Measurements from ENCODE around the gene TMEM8B.
"Not testable (repeated sequence)": the region's sequence is repeated elsewhere in the genome, so short reads cannot be mapped to it uniquely, and the experiment has no call there.

The TMEM8B gene

DNA sequence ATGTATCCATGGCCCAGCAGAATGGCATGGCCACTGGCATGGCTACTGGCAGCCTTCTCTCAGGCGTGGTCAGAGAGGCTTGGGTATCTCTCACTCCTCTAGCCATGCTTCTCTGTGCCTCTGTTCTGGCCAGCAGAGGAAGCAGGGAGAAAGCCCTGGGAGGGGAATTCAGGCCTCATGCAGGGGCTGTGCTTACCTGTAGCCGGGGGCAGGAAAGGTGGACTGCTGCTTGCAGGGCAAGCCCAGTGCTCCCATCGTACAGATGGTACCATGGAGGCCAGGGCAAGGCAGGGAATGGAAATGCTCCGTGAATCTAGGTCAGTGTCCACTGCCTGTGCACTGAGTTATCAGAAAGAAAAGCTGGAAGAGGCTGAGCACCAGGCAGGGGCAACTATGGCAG, 38.5 kb downstream of the TMEM8B start:
- DNase-seq = no peak

DNA sequence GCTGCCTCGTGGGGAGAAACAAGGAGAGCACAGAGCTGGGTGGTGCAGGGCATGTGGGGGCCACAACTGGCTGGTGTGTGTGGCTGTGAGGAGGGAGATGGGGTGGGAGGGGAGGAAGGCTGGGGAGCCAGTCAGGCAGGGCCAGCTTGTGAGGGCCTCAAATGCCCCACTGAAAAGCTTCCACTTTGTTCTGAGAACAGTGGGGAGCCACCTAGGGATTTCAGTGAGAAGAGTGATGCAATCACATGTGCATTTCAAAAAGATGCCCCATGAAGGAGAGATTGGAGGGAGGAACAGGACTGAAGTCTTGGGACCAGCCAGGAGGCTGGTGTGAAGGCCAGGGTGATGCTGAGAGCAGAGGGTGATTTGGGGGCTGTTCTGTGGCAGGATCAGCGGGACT, 39.9 kb downstream of the TMEM8B start:
- no peak for DNase-seq

DNA sequence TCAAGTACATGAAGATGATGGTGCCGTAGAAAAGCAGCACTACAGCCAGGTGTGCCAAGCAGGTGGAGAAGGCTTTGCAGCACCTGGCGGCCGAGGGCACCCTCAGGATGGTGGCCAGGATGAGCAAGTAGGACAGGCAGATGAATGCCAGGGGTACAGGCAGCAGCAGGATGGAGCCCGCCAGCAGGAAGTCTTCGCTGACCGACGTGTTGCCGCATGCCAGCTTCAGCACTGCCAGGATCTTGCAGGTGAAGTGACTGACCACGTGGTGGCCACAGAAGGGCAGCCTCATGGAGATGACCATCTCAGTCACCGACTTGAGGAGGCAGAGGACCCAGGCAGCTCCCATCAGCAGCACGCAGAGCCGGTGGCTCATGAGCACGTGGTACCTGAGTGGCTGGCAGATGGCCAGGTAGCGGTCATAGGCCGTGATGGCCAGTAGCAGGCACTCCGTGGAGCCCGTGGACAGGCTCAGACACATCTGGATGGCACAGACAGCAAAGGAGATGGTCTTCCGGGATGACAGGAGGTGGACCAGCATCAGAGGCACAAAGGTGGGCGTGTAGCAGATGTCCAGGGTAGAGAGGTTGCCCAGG, 40.7 kb downstream of the TMEM8B start:
- no peak for DNase-seq

DNA sequence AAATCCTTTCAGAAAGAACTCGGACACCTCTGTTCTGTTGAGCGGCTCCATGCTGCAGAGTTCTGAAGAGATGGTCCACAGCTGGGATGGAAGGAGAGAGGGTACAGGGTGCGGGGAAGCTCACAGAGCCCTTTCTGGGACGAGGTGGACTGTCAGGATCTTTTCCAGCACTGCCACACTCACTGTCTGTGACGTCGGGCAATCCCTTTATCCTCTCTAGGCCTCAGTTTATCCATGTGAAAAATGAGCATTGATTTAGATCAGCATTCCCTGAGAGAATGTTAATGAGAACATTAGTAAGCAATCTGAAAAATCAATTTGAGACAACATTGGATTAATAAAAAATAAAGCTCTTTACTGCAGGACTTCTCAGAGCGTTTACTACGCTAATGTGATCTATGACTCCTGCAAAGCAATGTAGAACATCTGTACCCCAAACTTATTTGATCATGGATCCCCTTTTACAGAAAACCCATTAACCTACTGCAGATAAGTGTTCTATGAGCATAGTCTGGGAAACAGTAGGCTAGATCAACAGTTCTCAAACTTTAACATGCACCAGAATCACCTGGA, 41.4 kb downstream of the TMEM8B start, which contains the start of gene OR13J1:
Gene OR13J1, minus strand, starts transcription at position 51 of the 573 bp plus-strand sequence. Its CDS starts 0 bp downstream, at position 51.
- no peak for DNase-seq

DNA sequence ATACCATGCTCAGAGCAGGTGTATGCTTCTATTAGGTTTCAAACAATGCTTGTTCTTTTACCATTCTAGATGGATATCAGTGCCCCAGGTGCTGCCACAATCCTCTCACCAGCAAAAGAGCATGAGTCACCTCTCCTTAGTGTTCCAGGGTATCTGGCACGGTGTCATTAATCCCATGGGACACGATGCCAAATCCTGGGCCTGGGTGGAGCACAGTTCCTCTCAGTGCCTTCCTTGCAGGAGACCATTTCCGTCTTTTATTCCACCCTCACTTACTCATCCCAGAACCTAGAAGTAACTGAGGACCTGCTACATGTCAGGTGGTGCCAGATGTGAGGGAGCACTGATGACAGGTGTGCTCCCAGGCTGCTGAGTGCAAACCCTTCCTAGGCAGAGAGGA, 42.5 kb downstream of the TMEM8B start:
- no peak for DNase-seq

DNA sequence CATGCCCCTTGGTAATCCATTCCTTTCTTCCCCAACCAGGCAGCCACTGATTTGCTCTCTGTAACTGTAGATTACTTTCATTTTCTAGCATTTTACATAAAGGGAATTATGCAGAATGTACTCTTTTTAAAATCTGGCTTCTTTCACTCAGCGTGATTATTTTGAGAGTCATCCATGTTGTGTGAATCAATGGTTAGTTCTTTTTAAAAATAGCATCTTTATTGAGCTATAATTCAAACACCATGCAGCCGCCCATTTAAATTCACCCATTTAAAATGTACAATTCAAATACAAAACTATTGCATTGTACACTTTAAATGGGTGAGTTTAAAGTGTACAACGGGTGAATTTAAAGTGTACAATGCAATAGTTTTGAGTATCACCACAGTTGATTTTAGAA, 43.5 kb downstream of the TMEM8B start:
- DNase-seq = no peak

DNA sequence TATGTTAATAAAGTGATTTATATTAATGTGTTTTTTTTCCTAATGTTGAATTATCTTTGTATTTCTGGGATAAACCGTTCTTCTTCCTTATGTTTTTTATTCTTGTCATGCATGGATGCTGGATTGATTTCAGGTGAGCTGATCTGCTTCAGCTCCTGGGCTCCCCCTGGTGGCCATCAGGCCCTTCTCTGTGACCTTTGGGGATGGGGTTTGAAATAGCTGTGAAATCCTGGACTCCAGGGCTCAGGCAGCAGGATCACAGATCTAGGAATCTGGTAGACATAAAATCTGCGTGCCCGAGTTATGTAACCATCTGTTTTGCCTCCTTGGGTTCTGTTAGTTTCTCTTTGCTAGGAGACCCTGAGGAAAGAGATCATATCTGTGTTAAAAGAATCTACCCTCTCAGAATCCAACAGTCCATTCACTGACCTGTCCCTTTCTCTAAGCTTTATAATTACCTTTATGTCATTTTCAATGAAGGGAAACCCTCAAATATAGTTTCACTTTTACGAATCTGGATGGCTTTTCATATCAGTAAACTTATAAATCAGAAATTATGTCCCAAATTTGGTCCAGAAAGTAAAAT, 53.3 kb downstream of the TMEM8B start:
- peak; percentile 75 for DNase-seq

DNA sequence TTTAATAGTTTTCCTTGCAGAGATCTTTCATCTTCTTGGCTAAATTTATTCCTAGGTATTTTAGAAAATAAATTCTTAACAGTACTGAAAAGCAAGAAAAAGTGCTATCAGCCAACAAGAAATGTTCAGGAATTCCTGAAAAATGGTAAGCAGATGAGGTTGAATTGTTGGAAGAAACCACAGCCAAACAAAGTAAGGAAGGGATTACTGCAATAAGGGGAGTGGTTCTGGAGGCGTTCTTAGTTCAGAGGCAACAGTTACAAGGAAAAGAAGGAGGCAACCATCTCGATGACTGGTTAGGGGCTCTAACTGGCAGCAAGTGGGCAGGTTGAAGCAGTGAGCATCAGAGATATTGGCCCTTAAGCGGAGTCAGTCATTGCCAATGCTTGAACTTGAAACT, 54.0 kb downstream of the TMEM8B start:
- no peak for DNase-seq

DNA sequence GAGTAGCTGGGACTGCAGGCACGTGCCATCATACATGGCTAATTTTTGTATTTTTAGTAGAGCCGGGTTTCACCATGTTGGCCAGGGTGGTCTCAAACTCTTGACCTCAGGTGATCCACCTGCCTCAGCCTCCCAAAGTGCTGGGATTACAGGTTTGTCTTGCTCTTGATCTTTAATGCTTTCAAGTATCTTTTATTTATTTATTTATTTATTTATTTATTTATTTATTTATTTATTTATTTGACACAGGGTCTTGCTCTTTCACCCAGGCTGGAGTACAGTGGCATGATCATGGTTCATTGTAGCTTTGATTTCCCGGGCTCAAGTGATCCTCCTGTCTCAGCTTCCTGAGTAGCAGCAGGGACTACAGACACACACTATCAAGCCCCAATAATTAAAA, 55.9 kb downstream of the TMEM8B start:
- not testable (repeated sequence) for DNase-seq

DNA sequence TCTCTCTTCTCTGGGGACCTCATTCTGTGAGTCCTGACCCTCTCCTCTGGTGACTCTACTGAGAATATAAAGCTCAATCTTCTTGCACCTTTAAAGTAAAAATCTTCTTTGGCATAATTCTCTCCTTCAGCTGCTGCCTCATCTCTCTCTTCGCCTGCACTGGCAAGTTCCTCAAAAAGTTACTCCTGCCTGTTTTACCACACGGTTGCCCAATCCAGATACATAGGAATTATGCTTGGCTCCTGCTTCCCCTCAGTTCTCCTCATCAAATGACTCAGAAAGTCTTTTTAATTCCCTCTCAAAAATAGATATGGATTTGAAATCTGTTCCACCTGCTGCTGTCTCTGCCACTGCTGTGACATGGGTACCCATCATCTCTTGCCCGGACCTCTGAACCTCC, 62.6 kb downstream of the TMEM8B start:
- no peak for DNase-seq

DNA sequence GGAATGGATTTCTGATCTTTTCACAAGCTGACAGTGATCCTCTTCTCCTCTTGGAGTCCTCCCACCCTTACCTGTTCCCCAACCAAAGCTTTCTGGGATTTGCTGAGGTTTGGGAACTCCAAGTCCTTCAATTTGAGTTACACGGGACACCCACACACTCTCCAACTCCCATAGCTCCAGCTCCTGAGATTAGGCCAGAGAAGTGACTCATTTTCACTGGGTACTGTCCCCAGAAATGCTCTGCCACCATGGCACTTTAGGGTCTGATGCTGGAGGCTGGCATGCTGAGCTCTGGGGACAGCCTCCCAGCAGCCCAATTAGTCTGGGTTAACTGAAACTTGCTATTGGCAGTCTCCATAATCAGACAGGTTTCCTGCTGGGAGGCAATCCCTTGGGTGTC, 63.0 kb downstream of the TMEM8B start:
- DNase-seq = no peak

DNA sequence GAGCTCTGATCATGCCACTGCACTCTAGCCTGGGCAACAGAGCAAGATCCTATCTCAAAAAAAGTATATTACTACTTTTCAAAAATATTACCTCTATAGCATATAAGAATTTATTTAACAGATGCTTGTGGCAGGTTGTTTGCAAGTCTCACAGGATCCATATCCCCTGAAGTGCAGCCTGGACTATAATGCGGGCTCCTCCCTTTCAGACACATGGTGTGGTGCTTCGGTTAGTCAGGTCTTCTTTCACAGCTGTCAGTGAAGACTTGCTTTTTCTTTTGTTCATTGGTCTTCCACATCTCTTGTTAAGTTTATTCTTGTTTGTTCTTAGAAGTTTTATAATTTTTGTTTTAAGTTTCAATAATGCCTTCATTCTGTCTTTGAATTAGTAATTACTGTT, 67.5 kb downstream of the TMEM8B start:
- no peak for DNase-seq

DNA sequence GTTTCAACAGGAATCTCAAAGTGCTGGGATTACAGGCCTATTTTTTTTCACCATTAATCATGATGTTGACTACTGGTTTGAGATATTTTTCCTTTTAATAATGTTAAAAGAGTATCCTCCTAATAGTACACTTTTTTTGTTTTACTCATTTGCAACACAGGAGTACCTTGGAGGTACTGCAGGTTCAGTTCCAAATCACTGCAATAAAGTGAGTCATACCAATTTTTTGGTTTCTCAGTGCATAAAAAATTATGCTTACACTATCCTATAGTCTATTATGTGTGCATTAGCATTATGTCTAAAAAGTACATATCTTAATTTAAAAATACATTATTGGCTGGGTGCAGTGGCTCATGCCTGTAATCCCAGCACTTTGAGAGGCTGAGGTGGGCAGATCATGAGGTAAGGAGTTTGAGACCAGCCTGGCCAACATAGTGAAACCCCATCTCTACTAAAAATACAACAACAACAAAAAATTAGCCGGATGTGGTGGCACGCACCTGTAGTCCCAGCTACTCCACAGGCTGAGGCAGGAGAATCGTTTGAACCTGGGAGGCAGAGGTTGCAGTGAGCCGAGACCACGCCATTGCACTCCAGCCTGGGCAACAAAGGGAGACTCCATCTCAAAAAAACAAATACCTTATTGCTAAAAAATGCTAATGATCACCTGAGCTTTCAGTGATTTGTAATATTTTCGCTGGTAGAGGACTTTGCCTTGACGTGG, 68.5 kb downstream of the TMEM8B start:
- DNase-seq = not testable (repeated sequence)

DNA sequence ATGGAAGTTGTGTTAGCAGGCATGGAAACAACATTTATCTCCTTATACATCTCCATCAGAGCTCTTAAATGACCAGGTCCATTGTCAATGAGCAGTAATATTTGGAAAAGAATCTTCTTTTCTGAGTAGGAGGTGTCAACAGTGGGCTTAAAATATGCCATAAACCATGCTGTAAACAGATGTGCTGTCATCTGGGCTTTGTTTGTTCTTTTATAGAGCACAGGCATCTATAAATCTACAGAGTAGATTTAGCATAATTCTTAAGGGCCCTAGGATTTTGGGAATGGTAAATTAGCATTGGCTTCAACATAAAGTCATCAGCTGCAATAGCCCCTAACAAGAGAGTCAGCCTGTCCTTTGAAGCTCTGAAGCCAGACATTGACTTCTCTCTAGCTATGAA, 69.3 kb downstream of the TMEM8B start:
- no peak for DNase-seq

DNA sequence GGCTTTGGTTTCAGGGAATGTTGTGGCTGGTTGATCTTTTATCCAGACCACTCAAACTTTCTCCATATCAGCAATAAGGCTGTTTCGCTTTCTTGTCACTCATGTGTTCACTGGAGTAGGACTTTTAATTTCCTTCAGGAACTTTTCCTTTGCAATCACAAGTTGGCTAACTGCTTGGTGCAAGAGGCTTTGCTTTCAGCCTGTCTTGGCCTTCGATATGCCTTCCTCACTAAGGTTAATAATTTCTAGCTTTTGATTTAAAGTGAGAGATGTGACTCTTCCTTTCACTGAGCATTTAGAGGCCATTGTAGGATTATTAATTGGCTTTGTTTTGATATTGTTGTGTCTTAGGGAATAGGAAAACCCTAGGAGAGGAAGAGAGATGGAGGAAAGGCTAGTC, 70.0 kb downstream of the TMEM8B start:
- no peak for DNase-seq

DNA sequence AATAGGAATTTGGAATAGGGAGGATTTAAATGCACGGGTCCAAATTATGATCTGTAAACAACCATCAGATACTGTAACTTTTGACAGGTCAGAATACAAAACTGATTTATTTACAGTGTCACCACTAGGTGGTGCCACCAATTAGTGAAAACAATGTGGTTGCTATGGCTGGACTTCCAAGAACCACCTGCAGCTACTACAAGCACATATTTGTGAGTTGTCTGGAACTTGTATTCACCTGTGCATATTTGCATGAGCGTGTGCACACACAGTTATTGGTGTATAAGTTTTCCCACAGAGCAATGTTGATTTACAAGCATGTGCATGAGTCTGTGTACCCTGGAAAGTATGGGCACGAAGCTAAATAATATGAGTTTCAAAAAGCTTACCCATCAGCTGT, 74.0 kb downstream of the TMEM8B start:
- peak; percentile 56 for DNase-seq

DNA sequence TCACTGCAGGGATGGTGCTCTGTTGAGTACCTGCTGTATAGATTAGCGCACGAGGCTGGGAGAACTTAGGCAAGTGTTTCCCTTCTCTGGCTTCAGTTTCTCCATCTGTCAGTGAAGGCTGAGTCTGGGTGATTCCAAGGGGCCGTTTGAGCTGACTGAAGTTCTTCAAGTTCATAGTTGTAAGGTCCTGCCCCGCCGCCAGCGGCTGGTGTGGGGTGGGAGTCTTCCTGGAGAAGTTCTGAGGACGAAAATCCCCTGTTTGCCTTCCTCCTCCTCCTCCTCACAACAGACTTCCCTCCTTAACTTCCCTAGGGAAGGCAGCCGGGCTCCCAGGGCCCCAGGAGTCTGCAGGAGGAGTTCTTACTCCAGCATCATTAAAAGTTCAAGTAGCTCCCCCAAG, 75.3 kb downstream of the TMEM8B start:
- no peak for DNase-seq

DNA sequence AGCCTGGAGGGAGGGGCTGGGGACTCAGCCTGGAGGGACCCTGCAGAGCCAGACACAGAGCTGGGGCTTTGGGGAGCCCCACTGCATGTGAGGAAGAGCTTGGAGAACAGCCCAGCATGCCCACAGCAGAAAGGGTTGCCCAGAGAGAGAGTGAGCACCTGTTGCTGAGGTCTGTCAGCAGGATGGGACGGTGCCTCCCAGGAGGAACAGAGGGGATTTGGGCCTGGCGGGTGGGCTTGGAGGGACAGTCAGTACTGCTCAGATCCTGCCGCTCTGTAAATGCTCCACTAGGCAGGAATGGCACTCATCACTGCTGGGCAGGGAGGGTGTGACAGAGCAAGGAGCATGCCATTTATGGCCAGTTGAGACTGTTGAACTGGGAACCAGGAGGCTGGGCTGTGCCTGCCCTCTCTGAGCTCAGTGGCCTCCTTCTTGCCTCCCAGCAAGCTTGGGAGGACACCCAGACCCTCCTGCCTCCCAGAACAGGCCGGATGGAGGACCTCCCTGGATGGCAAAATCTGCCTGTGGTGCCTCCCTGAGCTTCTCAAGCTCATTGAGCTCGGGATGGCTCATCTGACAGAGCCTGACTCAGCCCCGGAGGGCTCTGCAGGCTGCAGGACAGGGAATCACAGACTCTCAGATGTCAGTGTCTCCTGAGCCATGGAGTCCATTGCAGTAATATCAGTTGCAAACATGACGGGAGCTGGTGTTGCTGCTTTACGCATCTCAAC, 76.2 kb downstream of the TMEM8B start:
- DNase-seq = peak; percentile 77

DNA sequence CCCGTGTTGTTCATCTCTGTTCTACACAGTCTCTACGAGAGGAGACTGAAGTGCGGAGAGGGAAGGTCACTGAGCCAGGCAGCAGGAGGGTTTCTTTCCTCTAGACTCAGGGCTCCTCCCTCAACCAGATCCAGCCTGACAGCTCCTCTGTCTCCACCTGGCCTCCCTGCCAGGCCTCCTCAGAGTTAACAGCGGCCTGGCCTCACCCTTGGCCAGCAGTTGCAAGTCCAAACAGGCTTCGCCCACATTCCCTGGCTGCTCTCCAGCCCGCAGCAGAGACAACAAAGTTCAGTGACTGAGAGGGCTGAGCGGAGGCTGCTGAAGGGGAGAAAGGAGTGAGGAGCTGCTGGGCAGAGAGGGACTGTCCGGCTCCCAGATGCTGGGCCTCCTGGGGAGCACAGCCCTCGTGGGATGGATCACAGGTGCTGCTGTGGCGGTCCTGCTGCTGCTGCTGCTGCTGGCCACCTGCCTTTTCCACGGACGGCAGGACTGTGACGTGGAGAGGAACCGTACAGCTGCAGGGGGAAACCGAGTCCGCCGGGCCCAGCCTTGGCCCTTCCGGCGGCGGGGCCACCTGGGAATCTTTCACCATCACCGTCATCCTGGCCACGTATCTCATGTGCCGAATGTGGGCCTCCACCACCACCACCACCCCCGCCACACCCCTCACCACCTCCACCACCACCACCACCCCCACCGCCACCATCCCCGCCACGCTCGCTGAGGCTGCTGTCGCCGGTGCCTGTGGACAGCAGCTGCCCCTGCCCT, 77.1 kb downstream of the TMEM8B start, which contains the start of gene HRCT1:
Gene HRCT1, plus strand, starts transcription at position 291 of the 768 bp plus-strand sequence. Its CDS starts 86 bp downstream, at position 377.
- DNase-seq = peak; percentile 96

DNA sequence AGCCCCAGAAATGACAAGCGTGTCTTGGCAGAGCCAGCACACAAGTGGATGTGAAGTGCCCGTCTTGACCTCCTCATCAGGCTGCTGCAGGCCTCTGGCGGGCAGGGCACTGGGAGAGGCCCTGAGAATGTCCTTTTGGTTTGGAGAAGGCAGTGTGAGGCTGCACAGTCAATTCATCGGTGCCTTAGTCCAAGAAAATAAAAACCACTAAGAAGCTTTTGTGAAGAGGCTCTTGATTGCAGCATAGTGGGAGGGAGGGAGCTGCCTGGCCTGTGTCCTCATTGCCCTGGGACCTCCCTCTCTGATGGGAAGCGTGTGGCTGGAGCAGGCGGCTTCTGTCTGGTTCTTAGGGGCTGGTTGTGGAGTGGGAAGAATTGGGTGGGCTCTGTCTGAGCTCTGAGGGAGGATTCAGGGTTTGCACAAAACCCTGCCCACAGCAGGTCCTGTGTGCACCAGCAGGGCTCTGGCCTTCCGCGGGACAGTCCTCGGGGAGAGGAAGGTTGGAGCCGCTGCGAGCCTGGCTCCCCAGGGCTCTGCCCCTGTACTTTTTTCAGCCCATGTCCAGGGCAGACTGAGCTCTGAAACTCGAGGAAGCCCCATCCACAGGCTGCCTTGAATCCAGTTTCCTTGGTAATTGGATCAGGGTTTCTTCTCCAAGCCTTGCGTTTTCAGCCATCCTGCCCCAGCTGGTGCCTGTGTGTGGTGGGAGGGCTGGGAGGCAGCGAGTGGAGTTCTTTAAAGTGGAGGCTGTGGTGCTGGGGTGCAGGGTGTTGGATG, 78.1 kb downstream of the TMEM8B start:
- DNase-seq = peak; percentile 66

DNA sequence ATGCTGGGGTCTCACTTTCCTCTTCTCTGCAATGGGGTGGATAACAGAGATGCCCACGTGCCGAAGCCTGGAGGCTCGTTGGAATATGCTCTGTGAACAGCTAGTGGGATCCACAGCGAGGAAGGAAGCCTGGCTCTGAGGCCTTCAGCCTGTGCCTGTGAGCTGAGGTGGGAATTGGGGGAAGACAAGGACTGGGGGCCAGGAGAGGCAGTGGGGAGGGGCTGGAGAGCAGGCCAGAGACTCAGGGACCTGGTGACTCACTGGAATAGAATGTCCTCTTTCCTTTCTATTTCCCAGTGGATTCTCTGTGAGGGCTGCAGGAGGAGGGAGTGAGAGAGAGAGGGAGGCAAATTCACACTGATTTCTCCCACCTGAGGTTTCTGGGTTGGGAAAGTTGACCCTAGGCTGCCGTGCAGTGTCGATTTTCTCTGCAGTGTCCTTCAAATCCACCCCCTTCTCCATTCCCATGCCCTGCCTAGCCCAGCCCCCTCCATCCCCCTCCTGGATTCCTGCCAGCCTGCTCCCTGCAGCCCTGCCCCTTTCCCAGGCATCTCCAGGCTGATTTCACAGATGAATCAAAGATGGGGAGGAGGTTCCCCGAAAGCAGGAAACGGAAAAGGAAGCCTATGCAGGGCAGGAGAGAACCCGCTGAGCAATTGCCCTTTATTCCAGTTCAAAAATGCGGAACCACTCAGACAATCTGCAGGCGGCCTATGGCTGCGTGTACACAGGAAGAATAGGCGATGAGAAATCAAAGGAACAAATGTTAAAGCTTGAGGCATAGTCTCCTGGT, 78.9 kb downstream of the TMEM8B start:
- peak; percentile 96 for DNase-seq

Measured in EL (cell line).